HG03575 (cell line): Measurements from ENCODE around the gene IFITM10.
"Not testable (repeated sequence)": the region's sequence is repeated elsewhere in the genome, so short reads cannot be mapped to it uniquely, and the experiment has no call there.

ENCODE experiments used
- ATAC-seq: cut with Tn5 transposase; IDR thresholded peaks from one replicate; pipeline ENCODE4 v1.9.1; 2021; ENCODE audit not compliant: unreplicated experiment, insufficient number of reproducible peaks, low FRiP score; ENCODE audit errors: extremely low read depth

Gene IFITM10

DNA sequence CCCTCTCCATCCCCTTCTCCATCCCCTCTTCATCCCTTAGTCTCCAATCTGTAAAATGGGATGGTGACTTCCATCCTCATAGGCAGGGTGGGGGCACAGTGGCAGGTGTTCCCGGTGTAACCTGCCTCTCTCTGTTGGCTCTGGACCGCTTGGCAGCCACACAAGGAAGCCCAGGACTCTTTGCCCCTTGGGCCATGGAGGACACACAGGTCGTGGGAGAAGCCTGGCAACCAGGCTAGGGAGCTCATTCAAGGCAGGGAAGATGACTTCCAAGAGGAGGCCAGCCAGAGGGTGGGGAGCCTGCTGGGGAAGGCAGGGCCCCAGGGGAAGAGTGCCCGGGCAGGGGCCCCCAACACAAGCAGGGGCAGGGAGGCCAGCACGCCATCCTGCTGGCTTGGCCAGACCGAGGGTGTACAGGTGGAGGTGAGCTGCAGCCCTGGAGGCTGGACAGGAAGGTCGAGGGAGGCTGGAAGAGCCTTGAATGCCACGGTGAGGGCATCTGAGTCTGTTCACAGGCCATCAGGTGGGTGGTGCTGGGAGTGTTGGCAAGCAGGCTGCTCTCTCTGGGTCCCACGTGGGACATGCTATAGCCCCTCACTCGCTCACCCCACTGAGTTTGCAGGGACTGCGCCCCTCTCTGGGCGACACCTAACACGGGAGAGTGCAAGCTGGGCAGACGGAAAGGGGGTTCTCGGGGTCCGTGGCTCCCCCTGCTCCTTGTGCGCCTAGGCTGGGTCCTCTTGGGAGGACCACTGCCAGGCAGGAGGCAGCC is 28.8 kb upstream of the IFITM10 start:
- no peak for ATAC-seq

- no peak for ATAC-seq
Measured at GRCh38 chr11:1778141-1778911, 27.9 kb upstream of the IFITM10 start.

GRCh38 chr11:1777737-1778136 is 27.3 kb upstream of the IFITM10 start:
- ATAC-seq, result no peak

GRCh38 chr11:1776944-1777715 is 26.7 kb upstream of the IFITM10 start:
- no peak for ATAC-seq

GRCh38 chr11:1776331-1776851 is 26.0 kb upstream of the IFITM10 start:
- no peak for ATAC-seq

DNA sequence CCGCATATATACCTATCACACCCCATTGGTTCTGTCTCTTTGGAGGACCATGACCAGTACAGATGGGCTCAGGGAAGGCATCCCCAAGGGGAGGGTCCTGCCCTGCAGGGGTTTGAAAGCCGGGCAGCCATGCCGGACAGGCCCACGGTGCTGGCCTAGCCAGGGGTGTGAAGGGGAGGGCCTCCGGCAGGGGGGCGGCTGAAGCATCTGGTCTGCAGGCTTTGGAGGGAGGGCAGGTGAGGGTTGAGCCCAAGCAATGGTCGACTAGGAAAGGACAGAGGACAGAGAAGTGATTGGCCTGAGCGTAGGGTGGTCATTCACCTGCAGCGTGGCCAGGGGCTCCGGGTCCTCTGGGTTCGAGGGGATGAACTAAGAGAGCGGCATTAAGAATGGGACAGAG is 24.5 kb upstream of the IFITM10 start:
- ATAC-seq, result no peak

- ATAC-seq, result no peak
Measured at GRCh38 chr11:1773994-1774550, 23.7 kb upstream of the IFITM10 start.

DNA sequence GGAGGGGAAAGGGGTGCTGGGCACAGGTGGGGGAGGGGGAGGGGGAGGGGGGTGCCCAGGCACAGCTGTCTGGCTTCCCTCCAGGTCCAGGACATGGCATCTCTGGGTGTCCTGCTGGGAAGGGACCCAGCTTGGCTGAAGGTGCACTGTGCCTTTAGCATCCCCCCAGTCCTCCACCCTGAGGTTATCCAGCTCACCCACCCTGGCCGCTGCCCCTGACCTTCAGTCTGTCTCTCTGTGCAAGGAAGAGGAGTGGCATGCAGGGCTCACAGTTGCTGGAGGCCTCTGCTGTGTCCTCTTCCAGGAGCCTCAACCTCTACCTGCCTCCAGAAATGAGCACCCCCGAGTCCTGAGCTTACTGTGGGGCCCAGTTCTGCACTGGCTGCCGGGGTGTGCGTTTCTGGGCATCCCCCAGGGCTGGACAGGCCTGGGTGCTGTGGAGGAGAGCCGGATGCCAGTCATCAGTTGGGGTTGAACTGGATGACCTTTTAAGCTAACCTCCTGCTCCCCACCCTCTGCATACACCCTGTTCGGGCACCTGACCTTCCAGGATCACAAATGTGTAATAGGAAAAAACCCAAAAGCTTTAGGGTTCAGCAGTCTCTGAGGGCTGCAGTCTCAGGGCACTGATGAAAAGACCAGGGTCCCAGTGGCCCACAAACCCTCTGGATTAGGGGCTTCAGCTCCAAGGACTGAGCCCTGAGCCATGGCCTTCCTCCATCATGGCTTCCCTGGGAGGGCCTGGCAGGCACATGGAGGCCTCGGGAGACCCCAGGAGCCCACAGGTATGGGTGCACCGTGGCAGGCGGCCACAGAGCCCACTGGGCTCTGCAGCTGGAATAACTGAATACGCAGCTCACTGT is 23.0 kb upstream of the IFITM10 start:
- ATAC-seq, result no peak

GRCh38 chr11:1772270-1773130 is 22.1 kb upstream of the IFITM10 start:
- ATAC-seq, result no peak

GRCh38 chr11:1771700-1772099 is 21.3 kb upstream of the IFITM10 start:
- no peak for ATAC-seq

DNA sequence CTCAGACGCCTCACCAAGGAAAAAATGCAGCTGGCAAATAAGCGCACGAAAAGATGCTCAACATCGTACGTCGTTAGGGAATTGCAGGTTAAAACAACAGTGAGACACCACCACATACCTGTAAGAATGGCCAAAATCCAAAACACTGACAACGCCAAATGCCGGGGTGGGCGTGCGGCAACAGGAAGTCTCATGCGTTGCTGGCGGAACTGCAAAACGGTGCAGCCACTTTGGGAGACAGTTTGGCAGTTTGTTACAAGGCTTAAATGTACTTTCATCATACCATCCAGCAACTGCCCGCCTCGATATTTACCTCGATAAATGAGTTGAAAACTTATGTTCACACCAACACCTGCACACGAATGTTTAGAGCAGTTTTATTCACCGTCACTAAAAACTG is 20.9 kb upstream of the IFITM10 start:
- no peak for ATAC-seq

DNA sequence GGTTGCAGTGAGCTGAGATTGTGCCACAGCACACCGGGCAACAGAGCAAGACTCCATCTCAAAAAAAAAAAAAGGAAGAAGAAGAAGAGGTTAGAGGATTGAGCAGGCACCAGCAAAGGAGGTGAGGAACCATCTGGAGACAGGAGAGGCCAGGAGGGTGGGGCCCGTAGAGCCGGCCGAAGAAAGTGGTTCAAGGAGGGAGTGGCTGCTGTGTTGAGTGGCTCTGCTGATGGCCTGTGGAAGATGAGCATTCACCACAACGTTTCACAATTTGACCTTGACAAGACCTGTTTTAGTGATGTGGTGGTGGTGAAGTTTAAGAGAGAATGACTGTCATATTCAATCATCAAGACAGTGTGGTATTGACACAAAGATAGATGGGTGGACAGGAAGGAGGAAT is 20.1 kb upstream of the IFITM10 start:
- ATAC-seq, result no peak

GRCh38 chr11:1770061-1770460 is 19.7 kb upstream of the IFITM10 start:
- no peak for ATAC-seq

DNA sequence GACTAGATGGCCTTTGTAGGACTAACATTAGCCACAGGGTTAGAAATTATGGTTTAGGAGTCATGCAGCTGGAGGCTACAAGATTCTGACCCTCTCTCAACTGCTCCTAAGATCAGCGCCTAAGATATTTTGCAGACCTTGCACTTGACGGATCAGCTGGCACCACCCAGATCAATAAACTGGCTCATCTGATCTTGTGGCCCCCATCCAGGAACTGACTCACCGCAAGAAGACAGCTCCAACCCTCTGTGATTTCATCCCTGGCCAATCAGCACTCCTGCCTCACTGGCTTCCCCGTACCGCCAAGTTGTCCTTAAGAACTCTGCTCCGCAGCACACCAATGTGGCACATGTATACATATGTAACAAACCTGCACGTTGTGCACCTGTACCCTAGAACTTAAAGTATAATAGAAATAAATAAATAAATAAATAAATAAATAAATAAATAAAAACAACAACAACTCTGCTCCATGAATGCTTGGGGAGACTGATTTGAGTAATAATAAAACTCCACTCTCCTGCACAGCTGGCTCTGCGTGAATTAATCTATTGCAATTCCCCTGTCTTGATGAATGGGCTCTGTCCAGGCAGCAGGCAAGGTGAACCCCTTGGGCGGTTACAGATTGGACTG is 19.0 kb upstream of the IFITM10 start:
- ATAC-seq, result not testable (repeated sequence)

GRCh38 chr11:1768141-1768469 is 17.7 kb upstream of the IFITM10 start:
- ATAC-seq, result no peak

GRCh38 chr11:1767399-1768140 is 17.2 kb upstream of the IFITM10 start:
- ATAC-seq, result no peak
